Measurements from ENCODE around the gene SLC16A13.
"Not testable (repeated sequence)": the region's sequence is repeated elsewhere in the genome, so short reads cannot be mapped to it uniquely, and the experiment has no call there.

SLC16A13 gene

DNA sequence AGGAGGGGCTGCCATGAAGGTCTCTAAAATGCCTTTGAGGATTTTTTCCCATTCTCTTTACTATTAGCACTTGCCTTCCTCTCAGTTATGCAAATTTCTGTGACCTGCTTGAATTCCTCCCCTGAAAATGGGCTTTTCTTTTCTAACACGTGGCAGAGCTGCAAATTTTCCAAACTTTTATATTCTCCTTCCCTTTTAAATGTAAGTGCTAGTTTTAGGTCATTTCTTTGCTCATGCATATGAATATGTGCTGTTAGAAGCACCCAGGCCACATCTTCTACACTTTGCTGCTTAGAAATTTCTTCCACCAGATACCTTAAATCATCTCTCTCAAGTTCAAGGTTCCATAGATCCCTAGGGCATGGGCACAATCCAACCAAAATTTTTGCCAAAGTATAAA lies 32.5 kb downstream of the SLC16A13 start:
- DNase-seq, result no peak

DNA sequence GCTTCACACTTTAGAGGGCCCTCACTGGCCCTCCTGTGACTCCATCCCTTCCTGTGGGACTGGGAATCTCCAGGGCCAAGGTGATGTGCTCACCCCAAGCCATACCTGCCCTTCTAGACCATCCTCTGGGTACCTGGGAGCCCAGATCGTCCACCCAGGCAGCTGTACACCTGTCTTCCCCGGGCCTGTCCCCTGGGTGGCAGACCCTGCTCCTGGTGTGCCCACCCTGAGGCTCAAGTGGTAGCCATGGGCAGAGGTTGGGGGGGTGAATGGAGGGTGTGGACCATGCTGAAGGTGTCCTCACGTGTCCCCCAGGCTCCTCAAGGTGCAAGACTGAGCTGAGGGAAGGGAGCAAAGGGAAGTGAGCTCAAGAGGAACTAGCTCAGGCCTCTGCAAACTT lies 34.9 kb downstream of the SLC16A13 start:
- no peak for DNase-seq

DNA sequence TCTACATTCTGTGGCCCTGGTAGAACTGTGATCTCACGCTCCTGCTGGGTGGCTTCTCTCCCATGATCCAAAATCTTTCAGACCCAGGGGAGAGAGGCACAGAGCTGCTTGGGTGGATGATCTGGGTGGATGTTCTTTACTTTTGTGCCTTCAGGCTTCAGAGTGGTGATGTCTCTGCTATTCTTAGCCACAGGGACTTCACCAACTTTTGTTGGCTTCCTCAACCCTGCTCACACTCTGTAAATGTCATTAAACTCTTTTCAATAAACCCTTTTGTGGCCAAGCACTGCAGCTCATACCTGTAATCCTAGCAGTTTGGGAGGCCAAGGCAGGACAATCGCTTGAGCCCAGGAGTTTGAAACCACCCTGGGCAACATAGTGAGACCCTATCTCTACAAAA lies 36.6 kb downstream of the SLC16A13 start:
- no peak for DNase-seq

- DNase-seq, result no peak
Observed at GRCh38 chr17:7074931-7075330, 39.1 kb downstream of the SLC16A13 start.

DNA sequence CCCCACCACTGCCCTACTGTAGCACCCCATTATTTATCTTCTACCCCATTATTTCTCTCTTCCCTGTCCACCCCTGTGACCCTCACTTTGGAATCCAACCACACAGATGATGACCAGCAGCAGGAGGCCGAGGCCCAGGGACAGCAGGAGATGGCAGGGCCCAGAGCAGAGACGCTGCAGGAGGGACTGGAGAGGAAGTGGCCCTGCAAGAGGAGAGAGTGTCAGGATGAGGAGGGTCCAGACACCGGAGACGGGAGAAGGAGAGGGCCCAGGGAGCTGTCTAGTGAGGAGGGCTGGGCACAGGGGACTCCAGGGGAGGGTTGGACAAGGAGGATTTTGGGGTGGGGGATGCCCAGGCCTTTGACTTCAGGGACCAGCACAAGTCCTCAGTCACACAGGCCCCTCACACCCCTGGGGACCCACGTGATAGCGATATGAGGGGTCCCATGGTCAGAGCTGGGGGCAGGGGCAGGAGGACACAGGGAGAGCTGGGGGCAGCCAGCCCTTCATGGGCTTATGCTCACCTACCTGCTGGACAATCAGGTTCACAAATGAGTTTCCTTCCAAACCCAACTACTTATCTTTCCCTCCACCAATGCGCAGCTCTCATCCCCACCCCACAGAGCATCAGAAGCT lies 42.2 kb downstream of the SLC16A13 start:
- no peak for DNase-seq

- DNase-seq, result no peak
Observed at GRCh38 chr17:7078711-7079110, 42.9 kb downstream of the SLC16A13 start.

- DNase-seq, result no peak
Observed at GRCh38 chr17:7079581-7080455, 44.0 kb downstream of the SLC16A13 start, which contains the start of gene CLEC10A. TSS of gene CLEC10A (minus strand) at chr17:7080251. CDS start at chr17:7078812, 1,439 bp downstream.

GRCh38 chr17:7080456-7081041 lies 44.7 kb downstream of the SLC16A13 start:
- DNase-seq, result no peak

DNA sequence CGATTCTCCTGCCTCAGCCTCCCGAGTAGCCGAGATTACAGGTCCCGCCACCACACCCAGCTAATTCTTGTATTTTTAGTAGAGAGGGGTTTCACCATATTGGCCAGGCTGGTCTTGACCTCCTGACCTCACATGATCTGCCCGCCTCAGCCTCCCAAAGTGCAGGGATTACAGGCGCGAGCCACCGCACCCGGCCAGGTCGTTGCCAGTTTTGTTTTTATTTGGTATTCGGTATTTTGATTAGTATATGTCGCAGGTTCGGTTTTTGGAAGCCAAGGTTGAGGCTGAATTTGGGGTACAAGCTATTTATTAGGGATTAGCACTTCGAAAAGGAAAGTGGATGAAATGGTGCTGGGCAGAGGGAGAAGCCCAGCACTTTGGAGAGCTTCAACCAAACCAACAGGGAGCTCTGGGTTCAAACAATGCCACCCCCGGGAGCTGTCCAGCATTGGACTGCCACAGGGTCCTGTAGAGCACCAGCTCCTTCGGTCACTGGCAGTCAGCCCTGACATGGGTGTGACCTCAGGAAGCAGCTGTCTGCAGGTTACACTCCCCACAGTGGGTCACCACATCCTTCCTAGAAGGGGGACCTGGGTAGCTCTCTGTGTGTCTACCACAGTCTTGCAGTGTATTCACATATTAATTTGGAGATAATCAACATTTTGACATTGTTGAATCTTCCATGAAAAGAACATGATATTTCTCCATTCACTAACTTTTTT lies 45.7 kb downstream of the SLC16A13 start:
- no peak for DNase-seq

DNA sequence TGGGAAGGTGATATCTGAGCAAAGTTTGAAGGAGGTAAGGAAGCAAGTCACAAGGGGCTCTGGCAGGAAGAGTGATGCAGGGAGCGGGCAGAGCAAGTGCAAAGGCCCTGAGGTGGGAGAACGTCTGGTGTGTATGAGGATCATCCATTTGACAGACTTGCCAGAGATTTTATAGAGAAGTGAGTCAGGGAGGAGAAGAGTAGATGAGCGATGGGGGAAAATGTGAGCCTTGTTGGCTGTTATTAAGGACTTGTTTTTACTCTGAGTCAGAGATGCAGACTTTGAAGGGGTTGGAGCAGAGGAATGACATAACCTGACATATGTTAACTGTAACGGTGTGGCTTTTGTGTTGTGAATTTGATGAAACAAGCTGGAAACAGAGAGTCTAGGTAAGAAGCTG lies 47.8 kb downstream of the SLC16A13 start:
- DNase-seq, result no peak

GRCh38 chr17:7084088-7084487 lies 48.3 kb downstream of the SLC16A13 start:
- DNase-seq, result no peak

DNA sequence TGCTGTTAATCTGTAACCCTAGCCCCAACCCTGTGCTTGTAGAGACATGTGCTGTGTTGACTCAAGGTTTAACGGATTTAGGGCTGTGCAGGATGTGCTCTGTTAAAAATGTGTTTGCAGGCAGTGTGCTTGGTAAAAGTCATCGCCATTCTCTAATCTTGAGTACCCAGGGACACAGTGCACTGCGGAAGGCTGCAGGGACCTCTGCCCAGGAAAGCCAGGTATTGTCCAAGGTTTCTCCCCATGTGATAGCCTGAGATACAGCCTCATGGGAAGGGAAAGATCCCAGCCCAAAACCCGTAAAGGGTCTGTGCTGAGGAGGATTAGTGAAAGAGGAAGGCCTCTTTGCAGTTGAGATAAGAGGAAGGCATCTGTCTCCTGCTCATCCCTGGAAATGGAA lies 52.6 kb downstream of the SLC16A13 start:
- not testable (repeated sequence) for DNase-seq

GRCh38 chr17:7089570-7089969 lies 53.8 kb downstream of the SLC16A13 start:
- not testable (repeated sequence) for DNase-seq
